GM12875 (cell line): ENCODE measurements around the gene SLC44A4.
"Not testable (repeated sequence)": the region's sequence is repeated elsewhere in the genome, so short reads cannot be mapped to it uniquely, and the experiment has no call there.

Experiments used
- H3K4me3 ChIP-seq: one replicate; pipeline ENCODE4 v1.5.1; 2011; ENCODE audit warnings: low read depth, low read length, control low read depth
- TF ChIP-seq, protein P1 (sequence below): IDR thresholded peaks from 2 replicates; pipeline ENCODE4 v1.5.1; 2011; ENCODE audit warnings: low read depth, mild to moderate bottlenecking, control low read depth, inconsistent platforms, low read length, moderate library complexity, borderline replicate concordance; ENCODE audit not compliant: insufficient read depth

The SLC44A4 gene

DNA sequence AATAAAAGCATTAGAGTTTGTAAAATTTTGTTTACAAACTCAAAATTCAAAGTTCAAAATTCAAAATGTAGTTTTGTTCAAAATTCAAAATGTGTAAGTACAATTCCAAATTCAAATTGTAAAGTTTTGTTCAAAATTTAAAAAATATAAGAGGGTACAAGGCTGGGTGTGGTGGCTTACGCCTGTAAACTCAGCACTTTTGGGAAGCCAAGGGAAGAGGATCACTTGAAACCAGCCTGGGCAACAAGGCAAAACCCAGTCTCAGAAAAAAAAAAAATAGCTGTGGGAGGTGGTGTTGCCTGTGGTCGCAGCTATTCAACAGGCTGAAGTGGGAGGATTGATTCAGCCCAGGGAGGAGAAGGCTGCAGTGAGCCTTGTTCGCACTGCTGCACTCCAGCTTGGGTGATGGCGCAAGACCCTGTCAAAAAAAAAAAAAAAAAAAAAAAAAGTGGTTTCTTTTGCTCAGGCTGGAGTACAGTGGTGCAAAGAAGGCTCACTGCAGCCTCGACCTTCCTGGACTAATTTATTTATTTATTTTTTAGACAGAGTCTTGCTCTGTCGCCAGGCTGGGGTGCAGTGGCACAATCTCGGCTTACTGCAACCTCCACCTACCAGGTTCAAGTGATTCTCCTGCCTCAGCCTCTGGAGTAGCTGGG lies 28.5 kb upstream of the SLC44A4 start:
- TF ChIP-seq, protein P1, sequence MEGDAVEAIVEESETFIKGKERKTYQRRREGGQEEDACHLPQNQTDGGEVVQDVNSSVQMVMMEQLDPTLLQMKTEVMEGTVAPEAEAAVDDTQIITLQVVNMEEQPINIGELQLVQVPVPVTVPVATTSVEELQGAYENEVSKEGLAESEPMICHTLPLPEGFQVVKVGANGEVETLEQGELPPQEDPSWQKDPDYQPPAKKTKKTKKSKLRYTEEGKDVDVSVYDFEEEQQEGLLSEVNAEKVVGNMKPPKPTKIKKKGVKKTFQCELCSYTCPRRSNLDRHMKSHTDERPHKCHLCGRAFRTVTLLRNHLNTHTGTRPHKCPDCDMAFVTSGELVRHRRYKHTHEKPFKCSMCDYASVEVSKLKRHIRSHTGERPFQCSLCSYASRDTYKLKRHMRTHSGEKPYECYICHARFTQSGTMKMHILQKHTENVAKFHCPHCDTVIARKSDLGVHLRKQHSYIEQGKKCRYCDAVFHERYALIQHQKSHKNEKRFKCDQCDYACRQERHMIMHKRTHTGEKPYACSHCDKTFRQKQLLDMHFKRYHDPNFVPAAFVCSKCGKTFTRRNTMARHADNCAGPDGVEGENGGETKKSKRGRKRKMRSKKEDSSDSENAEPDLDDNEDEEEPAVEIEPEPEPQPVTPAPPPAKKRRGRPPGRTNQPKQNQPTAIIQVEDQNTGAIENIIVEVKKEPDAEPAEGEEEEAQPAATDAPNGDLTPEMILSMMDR, result no peak
- H3K4me3 ChIP-seq, result no peak overlapping the region

- not testable (repeated sequence) for H3K4me3 ChIP-seq
These were observed 27.9 kb upstream of the SLC44A4 start for GRCh38 chr6:31906727-31907126.

GRCh38 chr6:31906122-31906521 lies 27.3 kb upstream of the SLC44A4 start:
- TF ChIP-seq, protein P1, result no peak
- no peak overlapping the region for H3K4me3 ChIP-seq

DNA sequence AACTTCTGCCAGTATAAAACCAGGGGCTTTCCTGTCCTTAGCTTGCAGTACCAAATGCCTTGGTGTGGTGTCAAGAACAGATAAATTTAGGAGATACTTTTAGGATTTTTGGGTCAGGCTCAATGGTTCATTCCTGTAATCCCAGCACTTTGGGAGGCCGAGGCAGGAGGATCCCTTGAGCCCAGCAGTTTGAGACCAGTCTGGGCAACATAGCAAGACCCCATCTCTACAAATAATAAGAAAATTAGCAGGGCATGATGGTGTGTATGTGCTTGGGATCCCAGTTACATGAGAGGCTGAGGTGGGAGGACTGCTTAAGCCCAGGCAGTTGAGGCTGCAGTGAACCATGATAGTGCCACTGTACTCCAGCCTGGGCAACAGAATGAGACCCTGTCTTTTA lies 26.2 kb upstream of the SLC44A4 start:
- TF ChIP-seq, protein P1, result no peak
- H3K4me3 ChIP-seq, result no peak overlapping the region

DNA sequence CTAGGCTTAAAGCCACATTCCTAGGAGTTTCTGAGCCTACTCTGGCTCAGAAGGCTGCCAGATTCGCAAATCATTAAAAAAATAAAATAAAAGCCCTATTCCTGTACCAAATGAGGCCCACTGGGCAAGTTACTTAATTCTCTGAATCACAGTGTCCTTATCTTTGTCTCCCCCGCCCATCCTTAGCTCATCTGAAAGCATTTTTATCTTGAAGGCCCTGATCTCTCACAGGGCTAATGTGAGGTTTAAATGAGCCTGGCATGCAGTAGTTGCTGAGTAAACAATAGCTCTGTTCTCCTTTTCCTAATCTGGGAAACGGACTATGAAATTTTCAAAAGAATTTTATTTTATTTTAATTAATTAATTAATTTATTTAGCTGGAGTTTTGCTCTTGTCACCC lies 25.2 kb upstream of the SLC44A4 start:
- TF ChIP-seq, protein P1, result no peak
- H3K4me3 ChIP-seq, result no peak overlapping the region

DNA sequence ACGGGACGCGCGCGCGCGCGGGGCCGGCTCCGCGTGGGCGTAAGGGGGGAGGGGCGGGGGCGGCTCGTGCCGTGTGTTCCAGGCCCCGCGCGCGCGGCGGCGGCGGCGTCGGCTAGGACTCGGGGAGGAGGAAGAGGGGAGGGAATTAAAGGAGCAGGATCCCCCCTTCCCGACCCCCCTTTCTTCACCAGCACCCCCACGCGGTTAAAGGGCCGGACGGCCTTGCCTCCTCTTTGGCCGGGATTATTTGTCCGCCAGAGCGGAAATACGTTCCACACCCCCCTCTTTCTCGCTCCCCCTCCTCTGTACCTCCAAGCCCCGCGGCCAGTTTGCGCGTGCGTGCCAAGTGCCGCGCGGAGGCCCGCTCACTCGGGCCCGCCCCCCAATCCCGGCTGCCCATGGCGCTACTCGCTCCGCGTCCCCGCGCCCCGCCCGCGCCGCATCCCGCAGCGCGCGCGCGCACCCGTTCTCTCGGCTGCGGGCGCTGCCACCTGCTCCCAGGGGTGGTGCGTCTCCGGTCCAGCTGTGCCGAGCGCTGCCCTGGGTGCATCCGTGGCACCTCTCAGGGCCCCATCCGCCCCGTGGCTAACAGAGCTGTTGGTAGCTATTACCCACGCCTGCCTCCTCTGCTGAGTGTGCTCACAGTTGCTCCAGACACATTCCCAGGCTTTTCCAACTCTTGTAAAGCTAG lies 23.3 kb upstream of the SLC44A4 start, which contains the start of gene ZBTB12:
ZBTB12 (minus strand) TSS at position 134 of the 691 bp plus-strand sequence. CDS start 781 bp downstream, outside the sequence.
- peak within 1 kb of the TSS; percentile 58 for H3K4me3 ChIP-seq
- TF ChIP-seq, protein P1, result no peak

- TF ChIP-seq, protein P1, result no peak
- peak overlapping the region; percentile 58 for H3K4me3 ChIP-seq
These were observed 22.7 kb upstream of the SLC44A4 start for GRCh38 chr6:31901415-31901952.
